GM23338 (cell line): ENCODE measurements around the gene LRIT1. TPM values are rescaled to one million over a fixed set of nuclear protein-coding genes. Genes with fewer than 3 reads are reported as not detected.

Experiments used
- ATAC-seq: fragments of 200-7000 bp; cut with Tn5 transposase; 3 replicates; pipeline ENCODE4 v1.9.1; 2020
- DNase-seq: peaks from one replicate; pipeline ENCODE4 v3.0.0-alpha.2; 2015; ENCODE audit warnings: low spot score
- H2AFZ ChIP-seq: fragments of 200-600 bp; sonication (generic); 2 replicates; pipeline ENCODE4 v1.8.0; 2016; ENCODE audit warnings: antibody characterized with exemption, mild to moderate bottlenecking, moderate library complexity
- H3F3A ChIP-seq: fragments of 200-600 bp; sonication (generic); replicated peaks from 2 replicates; pipeline ENCODE4 v1.8.0; 2017; ENCODE audit warnings: antibody characterized with exemption, mixed run types, low read depth
- H3K27ac ChIP-seq: fragments of 200-600 bp; sonication (generic); 2 replicates; pipeline ENCODE4 v1.6.1; 2016; ENCODE audit warnings: low read depth
- H3K27me3 ChIP-seq: fragments of 200-600 bp; sonication (generic); 2 replicates; pipeline ENCODE4 v1.8.0; 2016; ENCODE audit warnings: mild to moderate bottlenecking, mixed run types, moderate library complexity; ENCODE audit not compliant: insufficient read depth
- H3K36me3 ChIP-seq: fragments of 200-600 bp; sonication (generic); 2 replicates; pipeline ENCODE4 v1.8.0; 2016; ENCODE audit warnings: mild to moderate bottlenecking; ENCODE audit not compliant: insufficient read depth
- H3K4me1 ChIP-seq: fragments of 200-600 bp; sonication (generic); 2 replicates; pipeline ENCODE4 v1.8.0; 2016; ENCODE audit warnings: mild to moderate bottlenecking, moderate library complexity; ENCODE audit not compliant: insufficient read depth
- H3K4me2 ChIP-seq: fragments of 200-600 bp; sonication (generic); 2 replicates; pipeline ENCODE4 v1.7.1; 2017; ENCODE audit warnings: mixed run types
- H3K4me3 ChIP-seq: fragments of 200-600 bp; sonication (generic); 2 replicates; pipeline ENCODE4 v1.6.1; 2016; ENCODE audit warnings: mixed run types
- H3K79me2 ChIP-seq: fragments of 200-600 bp; sonication (generic); replicated peaks from 2 replicates; pipeline ENCODE4 v1.8.0; 2017; ENCODE audit warnings: mild to moderate bottlenecking; ENCODE audit not compliant: insufficient read depth
- H3K9me2 ChIP-seq: fragments of 200-600 bp; sonication (generic); 2 replicates; pipeline ENCODE4 v1.8.0; 2017; ENCODE audit not compliant: insufficient read depth
- H4K20me1 ChIP-seq: fragments of 200-600 bp; sonication (generic); replicated peaks from 2 replicates; pipeline ENCODE4 v1.8.0; 2017; ENCODE audit warnings: mild to moderate bottlenecking; ENCODE audit not compliant: insufficient read depth
- H3K27ac Mint-ChIP-seq: 2 replicates; pipeline ENCODE4 v1.8.0; 2020; ENCODE audit warnings: inconsistent platforms, mild to moderate bottlenecking, moderate library complexity, mixed read lengths
- H3K27me3 Mint-ChIP-seq: 3 replicates; pipeline ENCODE4 v1.8.0; 2022; ENCODE audit warnings: low read depth, mild to moderate bottlenecking, moderate library complexity, mixed read lengths, inconsistent platforms; ENCODE audit not compliant: insufficient read depth, poor library complexity
- H3K36me3 Mint-ChIP-seq: 3 replicates; pipeline ENCODE4 v1.8.0; 2021; ENCODE audit warnings: low read depth, mild to moderate bottlenecking, inconsistent platforms, moderate library complexity, mixed read lengths
- H3K4me1 Mint-ChIP-seq: 3 replicates; pipeline ENCODE4 v1.8.0; 2020; ENCODE audit warnings: mild to moderate bottlenecking, inconsistent platforms, mixed read lengths
- H3K4me3 Mint-ChIP-seq: 3 replicates; pipeline ENCODE4 v1.8.0; 2021; ENCODE audit warnings: moderate library complexity, mild to moderate bottlenecking, inconsistent platforms, mixed read lengths
- H3K9me3 Mint-ChIP-seq: 3 replicates; pipeline ENCODE4 v1.8.0; 2020; ENCODE audit warnings: moderate library complexity, mild to moderate bottlenecking, inconsistent platforms, mixed read lengths
- CREB1 ChIP-seq: fragments of 250-450 bp; sonication (Bioruptor Pico); IDR thresholded peaks from 2 replicates; pipeline ENCODE4 v1.5.0; 2020; ENCODE audit warnings: low read depth, mild to moderate bottlenecking, moderate library complexity
- CTCF ChIP-seq, 2 experiments: fragments of 200-600 bp in 1 of 2; sonication (generic) in 1 of 2; conservative IDR thresholded peaks; 2 replicates each; pipeline versions ENCODE4 v1.5.1 to v1.6.1; 2016 to 2017; ENCODE audit warnings: antibody characterized with exemption in 2 of 2, low read depth in 2 of 2, mild to moderate bottlenecking in 2 of 2, moderate library complexity in 1 of 2
- ETS1 ChIP-seq: IDR thresholded peaks from 2 replicates; pipeline ENCODE4 v1.6.1; 2016; ENCODE audit warnings: antibody characterized with exemption
- EZH2 ChIP-seq: fragments of 200-600 bp; sonication (generic); IDR thresholded peaks from one replicate; pipeline ENCODE4 v1.8.0; 2017; ENCODE audit warnings: antibody characterized with exemption, mild to moderate bottlenecking, low read depth; ENCODE audit not compliant: unreplicated experiment
- EZH2phosphoT487 ChIP-seq: fragments of 200-600 bp; sonication (generic); IDR thresholded peaks from one replicate; pipeline ENCODE4 v1.8.1; 2018; ENCODE audit warnings: antibody characterized with exemption; ENCODE audit not compliant: unreplicated experiment
- JUNB ChIP-seq: IDR thresholded peaks from one replicate; pipeline ENCODE4 v1.6.1; 2016; ENCODE audit warnings: antibody characterized with exemption; ENCODE audit not compliant: unreplicated experiment
- NANOG ChIP-seq: IDR thresholded peaks from 2 replicates; pipeline ENCODE4 v1.6.1; 2016; ENCODE audit warnings: antibody characterized with exemption, borderline replicate concordance
- POLR2AphosphoS5 ChIP-seq: IDR thresholded peaks from 2 replicates; pipeline ENCODE4 v1.6.1; 2016; ENCODE audit warnings: antibody characterized with exemption, low read depth
- REST ChIP-seq: IDR thresholded peaks from one replicate; pipeline ENCODE4 v1.6.1; 2018; ENCODE audit warnings: antibody characterized with exemption; ENCODE audit not compliant: unreplicated experiment
- STAT1 ChIP-seq: IDR thresholded peaks from one replicate; pipeline ENCODE4 v1.6.1; 2016; ENCODE audit warnings: antibody characterized with exemption; ENCODE audit not compliant: unreplicated experiment
- ZNF114 ChIP-seq: fragments of 250-450 bp; sonication (Bioruptor Pico); IDR thresholded peaks from 2 replicates; pipeline ENCODE4 v1.5.0; 2020; ENCODE audit warnings: mild to moderate bottlenecking, moderate library complexity
- ZNF331 ChIP-seq: fragments of 250-450 bp; sonication (Bioruptor Pico); IDR thresholded peaks from 2 replicates; pipeline ENCODE4 v1.5.0; 2020; ENCODE audit warnings: low read depth, mild to moderate bottlenecking, moderate library complexity
- ZNF462 ChIP-seq: fragments of 250-450 bp; sonication (Bioruptor Pico); IDR thresholded peaks from 2 replicates; pipeline ENCODE4 v1.5.0; 2020; ENCODE audit warnings: mild to moderate bottlenecking, moderate library complexity
- polyA plus RNA-seq: library from polyadenylated mRNA; unstranded; fragments of >200 nt; fragmentation: Nextera tagmentation; extraction: Ambion mirVana; gene quantifications from 2 replicates; pipeline ENCODE4 v1.2.1, GENCODE V29; 2016
- total RNA-seq: library from RNA; depleted of rRNA; stranded (reverse); fragments of >200 nt; shearing (Covaris generic); gene quantifications from 2 replicates; pipeline ENCODE4 v1.2.3, GENCODE V29; 2014

Gene LRIT1
- total and polyA plus RNA-seq, 2 experiments from 2014 or later, result 0.07 TPM; not detected in 1

GRCh38 chr10:84208023-84208422 lies 33.3 kb downstream of the LRIT1 start:
- H3K4me1 Mint-ChIP-seq, result no peaks in the 10 kb centered on the region
- DNase-seq (no peak), ATAC-seq (no peak)
- no peak overlapping the region for H3K27ac ChIP-seq
- no peak overlapping the region for H3K27ac Mint-ChIP-seq
- no peaks in the 10 kb centered on the region; the same call in 1 of the 2 replicates for H4K20me1 ChIP-seq
- peaks cover 3% of the 10 kb centered on the region for H3K27me3 Mint-ChIP-seq
- no peak overlapping the region for H3K4me3 ChIP-seq
- H3F3A ChIP-seq, result no peaks in the 10 kb centered on the region
- H3K27me3 ChIP-seq, result no peaks in the 10 kb centered on the region
- H3K79me2 ChIP-seq, result no peaks in the 10 kb centered on the region
- H3K4me1 ChIP-seq, result no peaks in the 10 kb centered on the region
- no peaks in the 10 kb centered on the region for H3K36me3 Mint-ChIP-seq
- no peak overlapping the region for H3K4me3 Mint-ChIP-seq
- H3K9me3 Mint-ChIP-seq, result no peaks in the 10 kb centered on the region
- no peak overlapping the region for H2AFZ ChIP-seq
- H3K36me3 ChIP-seq, result no peaks in the 10 kb centered on the region
- H3K4me2 ChIP-seq, result no peak overlapping the region
- no peaks in the 10 kb centered on the region for H3K9me2 ChIP-seq
- TF ChIP-seq JUNB, result no peak
- no peak for TF ChIP-seq STAT1
- no peak for TF ChIP-seq CTCF (conservative IDR thresholded peaks at IDR 0.05; ENCODE audit: low read depth in 2 of 2)
- no peak for TF ChIP-seq ETS1
- TF ChIP-seq CREB1, result no peak
- TF ChIP-seq NANOG, result no peak
- no peak for TF ChIP-seq REST
- no peak for TF ChIP-seq ZNF114 (CRISPR knock-in tag)
- TF ChIP-seq EZH2phosphoT487, result no peak
- TF ChIP-seq POLR2AphosphoS5, result no peak
- TF ChIP-seq EZH2, result no peak
- TF ChIP-seq ZNF462 (CRISPR knock-in tag), result no peak
- no peak for TF ChIP-seq ZNF331 (CRISPR knock-in tag)
